Measurements from ENCODE around the gene SAMD4B.
"Not testable (repeated sequence)": the region's sequence is repeated elsewhere in the genome, so short reads cannot be mapped to it uniquely, and the experiment has no call there.

The SAMD4B gene

GRCh38 chr19:39304701-39305571 lies 37.3 kb upstream of the SAMD4B start:
- in situ Hi-C loops (cut with HindIII; ENCODE audit: low sequenced_read_pairs): no loop called here
- no peak overlapping the region for H3K4me3 ChIP-seq (ENCODE audit: low read depth, low read length)
- DNase-seq (ENCODE audit: low read depth): no peak
- TF ChIP-seq CTCF (IDR thresholded peaks at IDR 0.05; ENCODE audit: low read depth, low read length, missing control alignments): no peak

GRCh38 chr19:39306075-39306474 lies 36.1 kb upstream of the SAMD4B start:
- DNase-seq (ENCODE audit: low read depth): no peak
- H3K4me3 ChIP-seq (ENCODE audit: low read depth, low read length): no peak overlapping the region
- TF ChIP-seq CTCF (IDR thresholded peaks at IDR 0.05; ENCODE audit: low read depth, low read length, missing control alignments): no peak
- in situ Hi-C loops (cut with HindIII; ENCODE audit: low sequenced_read_pairs): no loop called here

- in situ Hi-C loops (cut with HindIII; ENCODE audit: low sequenced_read_pairs): no loop called here
- TF ChIP-seq CTCF (IDR thresholded peaks at IDR 0.05; ENCODE audit: low read depth, low read length, missing control alignments): no peak
- no peak for DNase-seq (ENCODE audit: low read depth)
- H3K4me3 ChIP-seq (ENCODE audit: low read depth, low read length): no peak overlapping the region
Measured at GRCh38 chr19:39307046-39307821, 35.0 kb upstream of the SAMD4B start.

- TF ChIP-seq CTCF (IDR thresholded peaks at IDR 0.05; ENCODE audit: low read depth, low read length, missing control alignments): no peak
- in situ Hi-C loops (cut with HindIII; ENCODE audit: low sequenced_read_pairs): no loop called here
- no peak for DNase-seq (ENCODE audit: low read depth)
- H3K4me3 ChIP-seq (ENCODE audit: low read depth, low read length): no peak overlapping the region
Measured at GRCh38 chr19:39307822-39308530, 34.2 kb upstream of the SAMD4B start.

- in situ Hi-C loops (cut with HindIII; ENCODE audit: low sequenced_read_pairs): no loop called here
- H3K4me3 ChIP-seq (ENCODE audit: low read depth, low read length): no peak overlapping the region
- no peak for TF ChIP-seq CTCF (IDR thresholded peaks at IDR 0.05; ENCODE audit: low read depth, low read length, missing control alignments)
- no peak for DNase-seq (ENCODE audit: low read depth)
Measured at GRCh38 chr19:39308531-39309304, 33.5 kb upstream of the SAMD4B start.

GRCh38 chr19:39309305-39309670 lies 32.9 kb upstream of the SAMD4B start:
- in situ Hi-C loops (cut with HindIII; ENCODE audit: low sequenced_read_pairs); DNase-seq (ENCODE audit: low read depth): not testable (repeated sequence)

More at GRCh38 chr19:39309305-39309670, 32.9 kb upstream of the SAMD4B start:
- H3K4me3 ChIP-seq (ENCODE audit: low read depth, low read length): not testable (repeated sequence)

Data from astrocyte of the cerebellum (primary cell).